C4-2B (cell line): Measurements from ENCODE around the gene NAA11.

Experiments used
- H3K27ac ChIP-seq: fragments of 450-650 bp; 2 replicates; pipeline ENCODE4 v1.5.1; 2017
- ZFX ChIP-seq: fragments of 450-650 bp; IDR thresholded peaks from 2 replicates; pipeline ENCODE4 v1.6.1; 2017
- TF ChIP-seq, protein P1 (sequence below): fragments of 450-650 bp; conservative IDR thresholded peaks from 2 replicates; pipeline ENCODE4 v1.5.1; 2017; ENCODE audit warnings: mild to moderate bottlenecking

NAA11 gene

DNA sequence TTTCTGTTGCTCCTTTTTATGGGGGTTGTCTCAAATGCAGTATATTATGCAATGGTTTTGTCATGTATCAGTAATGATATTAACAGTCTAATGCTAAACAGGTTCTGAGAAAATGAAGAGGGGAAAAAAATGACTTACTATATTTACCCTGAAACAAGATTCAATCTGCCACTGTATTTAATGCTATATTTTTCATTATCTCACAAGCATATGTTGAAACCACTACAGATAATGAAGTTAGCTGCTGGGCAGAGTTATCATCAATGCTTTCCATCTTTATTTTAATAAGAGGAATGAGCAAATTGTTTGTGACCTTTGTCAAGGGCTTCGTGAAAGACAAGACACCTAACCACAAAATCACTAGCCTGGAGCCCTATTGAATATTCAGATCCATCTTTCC lies 32.6 kb upstream of the NAA11 start:
- H3K27ac ChIP-seq: no peak overlapping the region
- no peak for TF ChIP-seq ZFX
- TF ChIP-seq, protein P1, sequence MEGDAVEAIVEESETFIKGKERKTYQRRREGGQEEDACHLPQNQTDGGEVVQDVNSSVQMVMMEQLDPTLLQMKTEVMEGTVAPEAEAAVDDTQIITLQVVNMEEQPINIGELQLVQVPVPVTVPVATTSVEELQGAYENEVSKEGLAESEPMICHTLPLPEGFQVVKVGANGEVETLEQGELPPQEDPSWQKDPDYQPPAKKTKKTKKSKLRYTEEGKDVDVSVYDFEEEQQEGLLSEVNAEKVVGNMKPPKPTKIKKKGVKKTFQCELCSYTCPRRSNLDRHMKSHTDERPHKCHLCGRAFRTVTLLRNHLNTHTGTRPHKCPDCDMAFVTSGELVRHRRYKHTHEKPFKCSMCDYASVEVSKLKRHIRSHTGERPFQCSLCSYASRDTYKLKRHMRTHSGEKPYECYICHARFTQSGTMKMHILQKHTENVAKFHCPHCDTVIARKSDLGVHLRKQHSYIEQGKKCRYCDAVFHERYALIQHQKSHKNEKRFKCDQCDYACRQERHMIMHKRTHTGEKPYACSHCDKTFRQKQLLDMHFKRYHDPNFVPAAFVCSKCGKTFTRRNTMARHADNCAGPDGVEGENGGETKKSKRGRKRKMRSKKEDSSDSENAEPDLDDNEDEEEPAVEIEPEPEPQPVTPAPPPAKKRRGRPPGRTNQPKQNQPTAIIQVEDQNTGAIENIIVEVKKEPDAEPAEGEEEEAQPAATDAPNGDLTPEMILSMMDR: no peak

- no peak overlapping the region for H3K27ac ChIP-seq
- no peak for TF ChIP-seq ZFX
- TF ChIP-seq, protein P1: no peak
These were observed 31.5 kb upstream of the NAA11 start for GRCh38 chr4:79357365-79357764.

DNA sequence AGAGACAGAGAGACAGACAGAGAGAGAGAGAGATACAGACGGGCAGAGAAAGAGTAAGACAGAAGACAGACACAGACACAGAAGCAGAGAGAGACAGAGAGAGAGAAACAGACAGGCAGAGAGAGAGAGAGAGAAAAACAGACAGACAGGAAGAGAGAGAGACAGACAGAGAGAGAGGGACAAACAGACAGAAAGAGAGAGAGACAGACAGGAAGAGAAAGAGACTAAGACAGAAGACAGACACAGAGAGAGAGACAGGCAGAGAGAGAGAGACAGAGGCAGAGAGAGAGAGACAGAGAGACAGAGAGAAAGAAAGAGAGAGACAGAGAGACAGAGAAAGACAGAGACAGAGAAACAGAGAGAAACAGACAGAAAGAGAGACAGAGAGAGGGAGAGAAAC lies 27.2 kb upstream of the NAA11 start:
- no peak overlapping the region for H3K27ac ChIP-seq

DNA sequence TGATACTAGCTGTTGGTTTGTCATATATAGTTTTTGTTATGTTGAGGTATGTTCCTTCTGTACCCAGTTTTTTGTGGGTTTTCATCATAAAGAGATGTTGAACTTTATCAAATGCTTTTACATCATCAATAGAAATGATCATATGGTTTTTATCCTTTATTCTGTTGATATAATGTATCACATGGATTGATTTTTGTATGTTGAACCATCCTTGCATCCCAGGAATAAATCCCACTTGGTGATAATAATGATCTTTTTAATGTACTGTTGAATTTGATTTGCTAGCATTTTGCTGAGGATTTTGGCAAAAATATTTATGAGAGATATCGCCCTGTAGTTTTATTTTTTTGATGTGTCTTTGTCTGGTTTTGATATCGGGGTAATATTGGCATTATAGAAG lies 22.5 kb upstream of the NAA11 start:
- TF ChIP-seq ZFX: no peak
- TF ChIP-seq, protein P1: no peak
- H3K27ac ChIP-seq: no peak overlapping the region

More for the DNA sequence above, 27.2 kb upstream of the NAA11 start:
- TF ChIP-seq, protein P1: no peak
- no peak for TF ChIP-seq ZFX

- no peak for TF ChIP-seq ZFX
- TF ChIP-seq, protein P1: no peak
- no peak overlapping the region for H3K27ac ChIP-seq
These were observed 16.2 kb upstream of the NAA11 start for GRCh38 chr4:79341893-79342653.

DNA sequence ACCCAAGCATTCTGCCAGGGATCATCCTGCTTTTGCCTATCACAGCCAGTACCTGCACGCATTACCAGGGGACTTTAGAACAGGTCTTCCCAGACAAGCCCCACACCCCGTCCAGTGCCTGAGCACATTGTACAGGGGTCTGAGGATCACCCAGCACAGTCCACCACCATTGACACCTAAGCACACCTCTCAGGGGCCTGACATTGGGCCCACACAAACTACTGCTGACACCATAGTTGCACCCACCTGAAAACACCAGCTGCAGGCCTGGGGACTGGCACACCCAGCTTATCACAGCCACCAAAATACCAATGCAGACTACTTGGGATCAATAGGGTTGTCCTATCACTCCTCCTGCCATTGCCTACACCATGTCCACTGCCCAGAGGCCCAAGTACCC lies 14.7 kb upstream of the NAA11 start:
- TF ChIP-seq, protein P1: no peak
- no peak for TF ChIP-seq ZFX
- H3K27ac ChIP-seq: no peak overlapping the region

- no peak for TF ChIP-seq ZFX
- TF ChIP-seq, protein P1: no peak
- H3K27ac ChIP-seq: no peak overlapping the region
These were observed 12.3 kb upstream of the NAA11 start for GRCh38 chr4:79338148-79338547.
